NB4 (cell line): ENCODE results near the gene COL6A1.
A peak's percentile ranks its signal among the peaks of the same experiment; 100 is the strongest.

Experiments
- DNase-seq: peaks from one replicate; pipeline ENCODE4 v3.0.0; 2010; ENCODE audit warnings: low read depth
- H3K4me3 ChIP-seq: one replicate; pipeline ENCODE4 v1.5.1; 2011; ENCODE audit warnings: mild to moderate bottlenecking, low read depth, low read length, moderate library complexity
- CTCF ChIP-seq: IDR thresholded peaks from one replicate; pipeline ENCODE4 v1.5.1; 2012; ENCODE audit warnings: low read depth, low read length
- MAX ChIP-seq: IDR thresholded peaks from 2 replicates; pipeline ENCODE4 v1.6.1; 2011; ENCODE audit warnings: low read depth, low read length
- MYC ChIP-seq: IDR thresholded peaks from 2 replicates; pipeline ENCODE4 v1.6.1; 2011; ENCODE audit warnings: low read depth, low read length
- POLR2A ChIP-seq: IDR thresholded peaks from 2 replicates; pipeline ENCODE4 v1.6.1; 2011; ENCODE audit warnings: mild to moderate bottlenecking; ENCODE audit not compliant: insufficient read length; ENCODE audit errors: extremely low read depth

The COL6A1 gene

GRCh38 chr21:45976701-45977311 lies 4.8 kb upstream of the COL6A1 start:
- no peak overlapping the region for H3K4me3 ChIP-seq
- no peak for DNase-seq
- TF ChIP-seq MAX (no peak), MYC (no peak), POLR2A (no peak), CTCF (no peak)

GRCh38 chr21:45977396-45977795 lies 4.2 kb upstream of the COL6A1 start:
- TF ChIP-seq CTCF, result no peak
- no peak for TF ChIP-seq MAX
- no peak for TF ChIP-seq POLR2A
- no peak for TF ChIP-seq MYC
- H3K4me3 ChIP-seq, result no peak overlapping the region
- DNase-seq, result no peak

- TF ChIP-seq POLR2A (no peak), MYC (no peak), CTCF (no peak), MAX (no peak)
- no peak overlapping the region for H3K4me3 ChIP-seq
- DNase-seq, result peak; percentile 23
These were observed 2.4 kb upstream of the COL6A1 start for GRCh38 chr21:45979141-45979631.

- H3K4me3 ChIP-seq, result no peak overlapping the region
- TF ChIP-seq MAX, result no peak
- TF ChIP-seq CTCF, result no peak
- no peak for TF ChIP-seq MYC
- no peak for TF ChIP-seq POLR2A
- DNase-seq, result no peak
These were observed 1.9 kb upstream of the COL6A1 start for GRCh38 chr21:45979651-45980050.

- TF ChIP-seq POLR2A, result no peak
- TF ChIP-seq CTCF, result no peak
- TF ChIP-seq MYC, result no peak
- TF ChIP-seq MAX, result no peak
- H3K4me3 ChIP-seq, result no peak overlapping the region
- no peak for DNase-seq
These were observed 1.3 kb upstream of the COL6A1 start for GRCh38 chr21:45980271-45980670.

- TF ChIP-seq CTCF, result no peak
- TF ChIP-seq MAX, result no peak
- no peak for TF ChIP-seq POLR2A
- no peak for TF ChIP-seq MYC
- no peak overlapping the region for H3K4me3 ChIP-seq
- DNase-seq, result no peak
These were observed 873 bp upstream of the COL6A1 start for GRCh38 chr21:45980697-45981096.
